ENCODE measurements around the gene KDM3B. TPM values are rescaled to one million over a fixed set of nuclear protein-coding genes. Genes with fewer than 3 reads are reported as not detected.
A peak's percentile ranks its signal among the peaks of the same experiment; 100 is the strongest.

KDM3B gene
- total and polyA plus RNA-seq, 12 donors = 23.2 to 68.4 (median 49.4) TPM

GRCh38 chr5:138360941-138361452, 8.5 kb downstream of the KDM3B start:
- no peaks in the 10 kb centered on the region for H3K9me3 ChIP-seq (replicated peaks in 1 of 3)
- no peak for DNase-seq
- WGBS, 4 donors = 88 to 96% (median 94%) methylated on average over 1 of the region's 1 CpG
- intact Hi-C loops (cut with DNase I) = no loop called here
- H3K4me1 ChIP-seq (replicated peaks in 1 of 2) = peaks cover 4 to 26% of the 10 kb centered on the region in 2 donors
- H3K27ac ChIP-seq = no peak overlapping the region
- no peak overlapping the region for H3K4me3 ChIP-seq
- TF ChIP-seq CTCF (IDR thresholded peaks at IDR 0.05) (no peak), POLR2A (IDR thresholded peaks at IDR 0.05) (no peak)
- no peaks in the 10 kb centered on the region for H3K36me3 ChIP-seq (replicated peaks in 1 of 2)
- no peaks in the 10 kb centered on the region for H3K27me3 ChIP-seq

- Histone ChIP-seq H3K36me3 (replicated peaks in 1 of 2) (no peaks in the 10 kb centered on the region), H3K27me3 (no peaks in the 10 kb centered on the region), H3K4me3 (no peak overlapping the region), H3K9me3 (replicated peaks in 1 of 3) (no peaks in the 10 kb centered on the region), H3K27ac (no peak overlapping the region), H3K4me1 (replicated peaks in 1 of 2) (peaks cover 0 to 27% of the 10 kb centered on the region in 2 donors)
- TF ChIP-seq CTCF (IDR thresholded peaks at IDR 0.05) (no peak), POLR2A (IDR thresholded peaks at IDR 0.05) (no peak)
- no peak for DNase-seq
- intact Hi-C loops (cut with DNase I) = no loop called here
- WGBS, 4 donors = 97 to 100% (median 100%) methylated on average over 1 of the region's 1 CpG
Measured at GRCh38 chr5:138364576-138364975, 12.1 kb downstream of the KDM3B start.

GRCh38 chr5:138366632-138367382, 14.3 kb downstream of the KDM3B start:
- no peaks in the 10 kb centered on the region for H3K27me3 ChIP-seq
- 70 to 79% (median 70%) methylated on average over 4 of the region's 4 CpGs for WGBS, 4 donors
- intact Hi-C loops (cut with DNase I) = no loop called here
- no peak for DNase-seq
- TF ChIP-seq POLR2A (IDR thresholded peaks at IDR 0.05) (no peak), CTCF (IDR thresholded peaks at IDR 0.05) (no peak)
- H3K9me3 ChIP-seq (replicated peaks in 1 of 3) = no peaks in the 10 kb centered on the region
- H3K4me3 ChIP-seq = no peak overlapping the region
- peaks cover 0 to 23% of the 10 kb centered on the region in 2 donors for H3K4me1 ChIP-seq (replicated peaks in 1 of 2)
- H3K27ac ChIP-seq = no peak overlapping the region
- no peaks in the 10 kb centered on the region for H3K36me3 ChIP-seq (replicated peaks in 1 of 2)

- H3K36me3 ChIP-seq (replicated peaks in 1 of 2) = peaks cover 0 to 11% of the 10 kb centered on the region in 2 donors
- H3K4me1 ChIP-seq (replicated peaks in 1 of 2) = peaks cover 0 to 31% of the 10 kb centered on the region in 2 donors
- H3K9me3 ChIP-seq (replicated peaks in 1 of 3) = no peaks in the 10 kb centered on the region
- intact Hi-C loops (cut with DNase I) = no loop called here
- no peak overlapping the region for H3K4me3 ChIP-seq
- no peak for DNase-seq
- WGBS, 4 donors = 75 to 82% (median 78%) methylated on average over 5 of the region's 5 CpGs
- H3K27ac ChIP-seq = peak overlapping the region in 4 of 5 donors; percentile 7 to 77 (median 26)
- H3K27me3 ChIP-seq = no peaks in the 10 kb centered on the region
- no peak for TF ChIP-seq CTCF (IDR thresholded peaks at IDR 0.05)
- no peak for TF ChIP-seq POLR2A (IDR thresholded peaks at IDR 0.05)
Measured at GRCh38 chr5:138369261-138369660, 16.8 kb downstream of the KDM3B start.

All from adrenal gland (tissue), 12 donors.